Measurements from ENCODE around the gene VRK3.

Gene VRK3

GRCh38 chr19:49929611-49930482 is 95.3 kb downstream of the VRK3 start:
- peak; percentile 99 for DNase-seq

GRCh38 chr19:49929121-49929610 is 96.0 kb downstream of the VRK3 start, which contains the start of the genes ATF5 and NUP62:
TSS of gene ATF5 (plus strand) at chr19:49929205. CDS start at chr19:49930851, 1,646 bp downstream.
TSS of gene NUP62 (minus strand) at chr19:49929504. CDS start at chr19:49909807, 19,697 bp downstream.
- DNase-seq, result peak; percentile 97

GRCh38 chr19:49927526-49928264 is 97.5 kb downstream of the VRK3 start:
- no peak for DNase-seq

GRCh38 chr19:49926515-49926914 is 98.7 kb downstream of the VRK3 start:
- DNase-seq, result no peak
